ENCODE measurements around the gene FBXO4. TPM values are rescaled to one million over a fixed set of nuclear protein-coding genes. Genes with fewer than 3 reads are reported as not detected.

Gene FBXO4
- total RNA-seq, 1 donor from 2014 or later: 9.5 TPM

DNA sequence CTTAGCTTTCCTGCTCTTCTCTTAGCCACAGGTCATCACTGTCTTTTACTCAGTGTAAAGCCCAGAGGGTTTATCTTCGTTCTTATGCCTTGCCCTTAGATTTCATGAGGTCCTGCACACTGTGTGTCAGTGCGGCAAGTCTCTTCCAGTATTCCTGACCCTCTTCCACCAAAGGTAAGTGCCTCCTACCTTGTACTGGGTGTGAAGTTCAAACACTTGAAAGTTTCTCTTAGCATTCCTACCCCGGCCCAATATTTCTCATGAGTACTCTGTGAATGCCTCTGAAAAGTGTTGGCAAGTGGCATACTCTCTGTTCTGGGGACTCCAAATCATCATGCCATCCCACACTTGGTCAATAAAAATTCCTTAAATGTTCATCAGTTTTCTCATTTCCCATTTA is 37.4 kb downstream of the FBXO4 start:
- no peaks in the 10 kb centered on the region for H3K36me3 ChIP-seq (ENCODE audit: control insufficient read depth, insufficient read depth, low read length)
- H3K4me3 ChIP-seq (ENCODE audit: low read depth, low read length): no peak overlapping the region
- FAIRE-seq: no peak
- no peaks in the 10 kb centered on the region for H3K27me3 ChIP-seq (ENCODE audit: control insufficient read depth, insufficient read depth, low read length)
- TF ChIP-seq, protein P1, sequence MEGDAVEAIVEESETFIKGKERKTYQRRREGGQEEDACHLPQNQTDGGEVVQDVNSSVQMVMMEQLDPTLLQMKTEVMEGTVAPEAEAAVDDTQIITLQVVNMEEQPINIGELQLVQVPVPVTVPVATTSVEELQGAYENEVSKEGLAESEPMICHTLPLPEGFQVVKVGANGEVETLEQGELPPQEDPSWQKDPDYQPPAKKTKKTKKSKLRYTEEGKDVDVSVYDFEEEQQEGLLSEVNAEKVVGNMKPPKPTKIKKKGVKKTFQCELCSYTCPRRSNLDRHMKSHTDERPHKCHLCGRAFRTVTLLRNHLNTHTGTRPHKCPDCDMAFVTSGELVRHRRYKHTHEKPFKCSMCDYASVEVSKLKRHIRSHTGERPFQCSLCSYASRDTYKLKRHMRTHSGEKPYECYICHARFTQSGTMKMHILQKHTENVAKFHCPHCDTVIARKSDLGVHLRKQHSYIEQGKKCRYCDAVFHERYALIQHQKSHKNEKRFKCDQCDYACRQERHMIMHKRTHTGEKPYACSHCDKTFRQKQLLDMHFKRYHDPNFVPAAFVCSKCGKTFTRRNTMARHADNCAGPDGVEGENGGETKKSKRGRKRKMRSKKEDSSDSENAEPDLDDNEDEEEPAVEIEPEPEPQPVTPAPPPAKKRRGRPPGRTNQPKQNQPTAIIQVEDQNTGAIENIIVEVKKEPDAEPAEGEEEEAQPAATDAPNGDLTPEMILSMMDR (IDR thresholded peaks at IDR 0.05; ENCODE audit: insufficient read depth, low read length, severe bottlenecking): no peak
- no peak for DNase-seq (ENCODE audit: low read depth)

DNA sequence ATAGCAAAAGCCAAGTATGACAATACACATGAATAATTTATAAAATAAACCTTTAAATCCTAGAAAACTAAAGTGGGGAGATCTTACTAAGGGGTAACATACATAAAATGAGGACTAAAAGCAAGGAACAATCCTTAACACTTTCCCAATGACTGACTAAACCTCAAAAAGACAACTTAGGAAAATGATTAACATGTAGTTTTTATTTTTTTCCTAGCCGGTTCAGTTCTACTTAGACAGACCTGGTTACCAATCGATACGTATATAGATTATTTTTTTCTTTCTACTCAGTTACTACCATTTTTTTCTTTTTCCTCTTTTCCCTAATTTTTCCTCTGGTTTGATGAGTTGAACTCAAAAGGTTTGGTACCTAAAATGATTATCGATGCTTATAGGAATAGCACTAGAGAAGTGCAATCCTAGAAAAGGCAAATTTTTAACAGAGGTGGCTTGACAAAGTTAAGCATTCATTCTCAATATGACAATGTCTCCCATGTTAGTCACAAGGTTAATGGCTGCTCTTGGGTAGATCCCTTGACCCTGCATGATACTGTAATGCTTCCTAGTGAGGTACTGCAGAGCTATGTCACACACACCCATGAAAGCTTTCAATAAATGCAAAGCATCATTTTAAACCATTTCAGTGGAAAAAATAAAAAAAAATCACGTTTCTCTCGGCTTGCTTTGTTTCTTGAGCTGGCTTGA is 41.5 kb downstream of the FBXO4 start:
- FAIRE-seq (no peak), DNase-seq (ENCODE audit: low read depth) (no peak)
- TF ChIP-seq, protein P1 (IDR thresholded peaks at IDR 0.05; ENCODE audit: insufficient read depth, low read length, severe bottlenecking): no peak
- no peaks in the 10 kb centered on the region for H3K27me3 ChIP-seq (ENCODE audit: control insufficient read depth, insufficient read depth, low read length)
- no peaks in the 10 kb centered on the region for H3K36me3 ChIP-seq (ENCODE audit: control insufficient read depth, insufficient read depth, low read length)
- no peak overlapping the region for H3K4me3 ChIP-seq (ENCODE audit: low read depth, low read length)

DNA sequence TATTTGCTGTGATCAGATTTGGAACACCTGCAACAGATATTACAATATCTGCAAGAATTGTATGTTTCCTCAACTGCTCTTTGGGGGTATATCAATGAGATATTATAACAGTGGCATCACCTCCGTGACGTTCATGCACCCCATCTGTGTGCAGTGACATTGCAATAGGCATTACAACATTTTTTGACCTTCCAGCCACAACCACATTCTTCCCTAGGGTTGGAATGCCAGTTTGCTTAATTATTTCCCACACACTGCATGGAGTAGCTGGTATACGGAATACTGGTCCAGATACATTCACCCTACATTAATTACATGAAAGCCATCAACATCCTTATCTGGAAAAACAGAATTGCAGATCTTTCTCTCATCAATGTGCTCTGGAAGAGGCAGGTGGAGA is 42.3 kb downstream of the FBXO4 start:
- H3K27me3 ChIP-seq (ENCODE audit: control insufficient read depth, insufficient read depth, low read length): no peaks in the 10 kb centered on the region
- TF ChIP-seq, protein P1 (IDR thresholded peaks at IDR 0.05; ENCODE audit: insufficient read depth, low read length, severe bottlenecking): no peak
- no peak for FAIRE-seq
- H3K36me3 ChIP-seq (ENCODE audit: control insufficient read depth, insufficient read depth, low read length): no peaks in the 10 kb centered on the region
- no peak for DNase-seq (ENCODE audit: low read depth)
- H3K4me3 ChIP-seq (ENCODE audit: low read depth, low read length): no peak overlapping the region

DNA sequence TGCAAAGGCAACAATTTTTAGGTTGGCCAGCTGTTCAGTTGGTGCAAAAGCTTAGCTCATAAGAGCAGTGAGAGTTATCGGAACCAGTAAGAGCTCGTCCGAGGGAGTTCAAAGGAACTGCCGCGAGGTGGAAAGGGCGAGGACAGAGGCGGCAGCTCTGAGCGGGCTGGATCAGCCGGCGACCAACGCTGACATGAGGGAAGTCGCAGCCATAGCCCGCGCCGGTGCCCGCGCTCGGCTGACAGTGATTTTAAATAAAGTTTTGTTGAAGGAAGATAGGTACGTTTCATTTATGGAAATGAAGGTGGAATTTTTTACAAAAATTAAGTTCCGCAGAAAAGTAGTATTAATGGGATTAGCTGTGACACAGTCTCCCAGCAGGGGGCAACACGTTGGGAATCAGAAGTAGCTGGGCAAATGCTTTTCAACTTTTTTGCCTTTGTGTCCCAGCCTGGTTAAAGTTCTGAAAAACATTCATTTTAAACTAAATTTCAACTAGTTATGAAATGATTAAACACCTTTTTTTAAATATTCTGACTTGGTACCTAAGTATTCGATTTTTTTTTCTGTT is 43.2 kb downstream of the FBXO4 start:
- Histone ChIP-seq H3K27me3 (ENCODE audit: control insufficient read depth, insufficient read depth, low read length) (no peaks in the 10 kb centered on the region), H3K36me3 (ENCODE audit: control insufficient read depth, insufficient read depth, low read length) (no peaks in the 10 kb centered on the region), H3K4me3 (ENCODE audit: low read depth, low read length) (no peak overlapping the region)
- FAIRE-seq (no peak), DNase-seq (ENCODE audit: low read depth) (no peak)
- TF ChIP-seq, protein P1 (IDR thresholded peaks at IDR 0.05; ENCODE audit: insufficient read depth, low read length, severe bottlenecking): no peak

DNA sequence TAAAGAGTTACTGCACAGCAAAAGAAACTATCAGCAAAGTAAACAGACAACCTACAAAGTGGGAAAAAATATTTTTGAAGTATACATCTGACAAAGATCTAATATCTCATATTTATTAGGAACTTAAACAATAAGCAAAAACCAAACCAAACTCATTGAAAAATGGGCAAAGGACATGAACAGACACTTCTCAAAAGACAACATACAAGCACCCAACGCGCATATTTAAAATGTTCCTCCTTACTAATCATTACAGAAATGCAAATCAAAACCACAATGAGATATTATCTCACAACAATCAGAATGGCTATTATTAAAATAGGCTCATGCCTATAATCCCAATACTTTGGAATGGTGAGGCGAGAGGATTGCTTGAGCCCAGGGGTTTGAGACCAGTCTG is 48.0 kb downstream of the FBXO4 start:
- DNase-seq (ENCODE audit: low read depth): no peak
- no peaks in the 10 kb centered on the region for H3K27me3 ChIP-seq (ENCODE audit: control insufficient read depth, insufficient read depth, low read length)
- H3K36me3 ChIP-seq (ENCODE audit: control insufficient read depth, insufficient read depth, low read length): no peaks in the 10 kb centered on the region
- no peak overlapping the region for H3K4me3 ChIP-seq (ENCODE audit: low read depth, low read length)
- FAIRE-seq: no peak
- TF ChIP-seq, protein P1 (IDR thresholded peaks at IDR 0.05; ENCODE audit: insufficient read depth, low read length, severe bottlenecking): no peak
